Nephron progenitor cell (in vitro differentiated cells): ENCODE data around the gene UGT2B10.
A peak's percentile ranks its signal among the peaks of the same experiment; 100 is the strongest.

Experiments
- DNase-seq: peaks from one replicate; pipeline ENCODE4 v3.0.0; 2021
- H3K27ac Mint-ChIP-seq: 2 replicates; pipeline ENCODE4 v1.8.0; 2021; ENCODE audit warnings: mild to moderate bottlenecking, moderate library complexity, mixed read lengths
- H3K27me3 Mint-ChIP-seq: 2 replicates; pipeline ENCODE4 v1.8.0; 2021; ENCODE audit warnings: mild to moderate bottlenecking, low read depth, mixed read lengths; ENCODE audit not compliant: poor library complexity
- H3K36me3 Mint-ChIP-seq: 2 replicates; pipeline ENCODE4 v1.8.0; 2021; ENCODE audit warnings: low read depth, mixed read lengths
- H3K4me1 Mint-ChIP-seq: 2 replicates; pipeline ENCODE4 v1.8.0; 2021; ENCODE audit warnings: mixed read lengths
- H3K4me3 Mint-ChIP-seq: 2 replicates; pipeline ENCODE4 v1.8.0; 2021; ENCODE audit warnings: mild to moderate bottlenecking, moderate library complexity, mixed read lengths
- H3K9me3 Mint-ChIP-seq: 2 replicates; pipeline ENCODE4 v1.8.0; 2021; ENCODE audit warnings: mild to moderate bottlenecking, moderate library complexity, mixed read lengths
- CTCF ChIP-seq: fragments of 200-600 bp; sonication (generic); IDR thresholded peaks from 2 replicates; pipeline ENCODE4 v1.5.0; 2021; ENCODE audit warnings: antibody characterized with exemption

The UGT2B10 gene

GRCh38 chr4:68855771-68856170 lies 40.0 kb downstream of the UGT2B10 start:
- TF ChIP-seq CTCF: no peak
- no peak overlapping the region for H3K27ac Mint-ChIP-seq
- no peak overlapping the region for H3K4me3 Mint-ChIP-seq
- H3K36me3 Mint-ChIP-seq: no peaks in the 10 kb centered on the region
- H3K27me3 Mint-ChIP-seq: no peaks in the 10 kb centered on the region
- H3K4me1 Mint-ChIP-seq: no peaks in the 10 kb centered on the region
- peaks cover 14% of the 10 kb centered on the region for H3K9me3 Mint-ChIP-seq
- no peak for DNase-seq

- no peaks in the 10 kb centered on the region for H3K27me3 Mint-ChIP-seq
- peaks cover 14% of the 10 kb centered on the region for H3K9me3 Mint-ChIP-seq
- no peaks in the 10 kb centered on the region for H3K36me3 Mint-ChIP-seq
- no peak for DNase-seq
- no peak overlapping the region for H3K27ac Mint-ChIP-seq
- TF ChIP-seq CTCF: no peak
- no peak overlapping the region for H3K4me3 Mint-ChIP-seq
- no peaks in the 10 kb centered on the region for H3K4me1 Mint-ChIP-seq
Measured at GRCh38 chr4:68858039-68858438, 42.2 kb downstream of the UGT2B10 start.

GRCh38 chr4:68859655-68860054 lies 43.9 kb downstream of the UGT2B10 start:
- peaks cover 14% of the 10 kb centered on the region for H3K9me3 Mint-ChIP-seq
- H3K4me1 Mint-ChIP-seq: peaks cover 3% of the 10 kb centered on the region
- no peak overlapping the region for H3K4me3 Mint-ChIP-seq
- no peaks in the 10 kb centered on the region for H3K36me3 Mint-ChIP-seq
- DNase-seq: no peak
- H3K27me3 Mint-ChIP-seq: no peaks in the 10 kb centered on the region
- TF ChIP-seq CTCF: no peak
- H3K27ac Mint-ChIP-seq: no peak overlapping the region

- TF ChIP-seq CTCF: no peak
- Mint-ChIP-seq H3K27ac (no peak overlapping the region), H3K9me3 (peaks cover 14% of the 10 kb centered on the region), H3K36me3 (no peaks in the 10 kb centered on the region), H3K27me3 (no peaks in the 10 kb centered on the region), H3K4me3 (no peak overlapping the region), H3K4me1 (peaks cover 12% of the 10 kb centered on the region)
- no peak for DNase-seq
Measured at GRCh38 chr4:68861057-68861456, 45.3 kb downstream of the UGT2B10 start.

- Mint-ChIP-seq H3K9me3 (peaks cover 4% of the 10 kb centered on the region), H3K36me3 (no peaks in the 10 kb centered on the region), H3K27ac (no peak overlapping the region), H3K27me3 (no peaks in the 10 kb centered on the region), H3K4me1 (peaks cover 12% of the 10 kb centered on the region), H3K4me3 (no peak overlapping the region)
- no peak for TF ChIP-seq CTCF
- no peak for DNase-seq
Measured at GRCh38 chr4:68864438-68865187, 48.8 kb downstream of the UGT2B10 start.

GRCh38 chr4:68865188-68865638 lies 49.4 kb downstream of the UGT2B10 start:
- Mint-ChIP-seq H3K27ac (peak overlapping the region; percentile 24), H3K4me3 (no peak overlapping the region), H3K27me3 (no peaks in the 10 kb centered on the region), H3K4me1 (peaks cover 12% of the 10 kb centered on the region), H3K9me3 (peaks cover 4% of the 10 kb centered on the region), H3K36me3 (no peaks in the 10 kb centered on the region)
- DNase-seq: no peak
- TF ChIP-seq CTCF: no peak
